GM12801 (cell line): ENCODE measurements around the gene UCP2.

Experiments used
- CTCF ChIP-seq: IDR thresholded peaks from one replicate; pipeline ENCODE4 v1.5.1; 2011; ENCODE audit warnings: control low read depth; ENCODE audit not compliant: insufficient read length; ENCODE audit errors: extremely low read depth

Gene UCP2

GRCh38 chr11:73957654-73958361 lies 24.8 kb downstream of the UCP2 start:
- TF ChIP-seq CTCF, result no peak

- TF ChIP-seq CTCF, result no peak
These were observed 25.6 kb downstream of the UCP2 start for GRCh38 chr11:73956876-73957653.

GRCh38 chr11:73951797-73952196 lies 30.8 kb downstream of the UCP2 start:
- no peak for TF ChIP-seq CTCF

- TF ChIP-seq CTCF, result no peak
These were observed 31.6 kb downstream of the UCP2 start, which contains the start of gene DNAJB13 for GRCh38 chr11:73950869-73951710. DNAJB13 (plus strand) TSS chr11:73951026; CDS start chr11:73951070, 44 bp downstream.

- no peak for TF ChIP-seq CTCF
These were observed 32.7 kb downstream of the UCP2 start for GRCh38 chr11:73949912-73950311.

- no peak for TF ChIP-seq CTCF
These were observed 33.4 kb downstream of the UCP2 start for GRCh38 chr11:73949246-73949645.
